HG03342 (cell line): ENCODE results near the gene VPS26A.

Source experiments
- ATAC-seq: cut with Tn5 transposase; IDR thresholded peaks from one replicate; pipeline ENCODE4 v1.9.1; 2021; ENCODE audit warnings: mild to moderate bottlenecking, moderate library complexity; ENCODE audit not compliant: unreplicated experiment

VPS26A gene

GRCh38 chr10:69218831-69219230 is 94.9 kb downstream of the VPS26A start:
- ATAC-seq, result no peak

- ATAC-seq, result no peak
Observed at GRCh38 chr10:69220041-69220451, 96.1 kb downstream of the VPS26A start, which contains the start of gene HKDC1. HKDC1 (plus strand) TSS chr10:69220332; CDS start chr10:69220436, 104 bp downstream.

DNA sequence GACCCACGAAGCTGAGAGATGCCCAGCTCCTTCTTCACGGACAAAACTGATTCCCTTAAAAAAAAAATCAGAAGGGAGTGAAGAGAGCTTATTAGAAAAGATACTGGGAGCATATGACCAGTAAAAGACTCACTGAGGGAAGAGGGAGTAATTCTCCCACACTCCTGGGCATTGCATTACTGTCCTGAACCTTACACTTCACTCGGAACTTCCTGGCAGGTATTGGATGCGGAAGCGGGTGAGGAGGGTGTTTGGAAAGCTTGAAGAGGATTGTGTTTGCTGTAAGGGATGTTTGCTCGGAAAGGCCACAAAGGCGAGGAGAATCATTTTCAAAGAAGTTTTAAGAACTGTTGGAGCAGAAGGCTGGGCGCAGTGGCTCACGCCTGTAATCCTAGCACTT is 96.5 kb downstream of the VPS26A start:
- no peak for ATAC-seq
